Neuronal stem cell (in vitro differentiated cells): ENCODE measurements around the gene SCT.
A peak's percentile ranks its signal among the peaks of the same experiment; 100 is the strongest.

Experiments
- DNase-seq: peaks from one replicate; pipeline ENCODE4 v3.0.0-alpha.2; 2013; ENCODE audit warnings: low spot score
- H2AFZ ChIP-seq: one replicate; pipeline ENCODE4 v1.6.1; 2013; ENCODE audit warnings: mild to moderate bottlenecking, low read length, inconsistent platforms
- H2AK5ac ChIP-seq: 2 replicates; pipeline ENCODE4 v1.6.1; 2013; ENCODE audit warnings: low read depth, mild to moderate bottlenecking, inconsistent platforms, low read length, moderate library complexity, mixed read lengths
- H2BK120ac ChIP-seq: 2 replicates; pipeline ENCODE4 v1.6.1; 2013; ENCODE audit warnings: low read depth, mild to moderate bottlenecking, inconsistent platforms, low read length, moderate library complexity, mixed read lengths
- H2BK12ac ChIP-seq: one replicate; pipeline ENCODE4 v1.6.1; 2013; ENCODE audit warnings: low read length, inconsistent platforms
- H2BK15ac ChIP-seq: 2 replicates; pipeline ENCODE4 v1.6.1; 2013; ENCODE audit warnings: mild to moderate bottlenecking, low read length, inconsistent platforms, mixed read lengths
- H2BK5ac ChIP-seq: one replicate; pipeline ENCODE4 v1.6.1; 2013; ENCODE audit warnings: inconsistent platforms, mild to moderate bottlenecking, low read length, moderate library complexity
- H3K14ac ChIP-seq: one replicate; pipeline ENCODE4 v1.6.1; 2013; ENCODE audit warnings: low read length, inconsistent platforms
- H3K18ac ChIP-seq: 2 replicates; pipeline ENCODE4 v1.6.1; 2013; ENCODE audit warnings: low read length, inconsistent platforms
- H3K23ac ChIP-seq: 2 replicates; pipeline ENCODE4 v1.6.1; 2013; ENCODE audit warnings: low read depth, mild to moderate bottlenecking, mixed read lengths, low read length, inconsistent platforms; ENCODE audit not compliant: poor library complexity
- H3K27ac ChIP-seq: replicated peaks from 3 replicates; pipeline ENCODE4 v1.5.1; 2013; ENCODE audit warnings: low read length, inconsistent platforms
- H3K27me3 ChIP-seq, 3 experiments: 2 replicates each; pipeline ENCODE4 v1.6.1; 2013; ENCODE audit warnings: low read length in 3 of 3, mild to moderate bottlenecking in 2 of 3, inconsistent platforms in 1 of 3, low read depth in 1 of 3, mixed read lengths in 1 of 3, moderate library complexity in 1 of 3; ENCODE audit not compliant: control insufficient read depth in 3 of 3, insufficient read depth in 3 of 3
- H3K36me3 ChIP-seq, 2 donors: replicated peaks in 1 of 2; 2 replicates each; pipeline ENCODE4 v1.6.1; 2013; ENCODE audit warnings: low read length in 2 of 2; ENCODE audit not compliant: control insufficient read depth in 2 of 2, insufficient read depth in 2 of 2
- H3K4ac ChIP-seq: 2 replicates; pipeline ENCODE4 v1.6.1; 2013; ENCODE audit warnings: inconsistent platforms, mild to moderate bottlenecking, low read length, moderate library complexity
- H3K4me1 ChIP-seq, 2 donors: 1 replicate in 1 of 2; 2 replicates in 1 of 2; pipeline ENCODE4 v1.6.1; 2013; ENCODE audit warnings: low read length in 2 of 2, low read depth in 1 of 2; ENCODE audit not compliant: control insufficient read depth in 2 of 2, insufficient read depth in 1 of 2
- H3K4me2 ChIP-seq: one replicate; pipeline ENCODE4 v1.6.1; 2013; ENCODE audit warnings: mild to moderate bottlenecking, low read length, inconsistent platforms; ENCODE audit not compliant: insufficient read depth, poor library complexity, severe bottlenecking
- H3K4me3 ChIP-seq, 2 donors: 2 replicates each; pipeline ENCODE4 v1.5.1; 2013; ENCODE audit warnings: low read length in 2 of 2, mild to moderate bottlenecking in 2 of 2, inconsistent platforms in 1 of 2, moderate library complexity in 1 of 2
- H3K79me1 ChIP-seq: one replicate; pipeline ENCODE4 v1.6.1; 2013; ENCODE audit warnings: low read depth, mild to moderate bottlenecking, inconsistent platforms, low read length, moderate library complexity
- H3K9ac ChIP-seq: one replicate; pipeline ENCODE4 v1.6.1; 2013; ENCODE audit warnings: mild to moderate bottlenecking, low read depth, low read length, inconsistent platforms; ENCODE audit not compliant: poor library complexity
- H3K9me3 ChIP-seq, 2 donors: replicated peaks in 1 of 2; 2 replicates each; pipeline versions ENCODE3 to v1.6.1; 2013; ENCODE audit warnings: low read length in 2 of 2, mild to moderate bottlenecking in 2 of 2, inconsistent platforms in 1 of 2, low read depth in 1 of 2, mixed read lengths in 1 of 2, moderate library complexity in 1 of 2; ENCODE audit not compliant: control insufficient read depth in 2 of 2, insufficient read depth in 1 of 2
- H4K8ac ChIP-seq: one replicate; pipeline ENCODE4 v1.6.1; 2013; ENCODE audit warnings: low read depth, mild to moderate bottlenecking, inconsistent platforms, low read length, moderate library complexity
- H4K91ac ChIP-seq: one replicate; pipeline ENCODE4 v1.6.1; 2013; ENCODE audit warnings: low read length, low read depth, mild to moderate bottlenecking, inconsistent platforms; ENCODE audit not compliant: poor library complexity
- WGBS, 2 donors: extraction: QIAGEN DNeasy Blood & Tissue Kit; methylation state at CpG; one replicate each; pipeline ENCODE4 v1.1.7; 2013; ENCODE audit warnings: missing lambda C conversion rate in 2 of 2, mixed read lengths in 1 of 2; ENCODE audit not compliant: insufficient read length in 2 of 2, insufficient replicate concordance in 1 of 2; ENCODE audit errors: extremely low coverage in 2 of 2; 5-methylcytosine and 5-hydroxymethylcytosine counted together

Gene SCT

GRCh38 chr11:627308-627576 lies 261 bp upstream of the SCT start:
- Histone ChIP-seq H3K4me1 (peaks cover 0 to 1% of the 10 kb centered on the region in 2 donors), H3K27me3 (peaks cover 0 to 11% (median 0%) of the 10 kb centered on the region in 3 experiments), H2AK5ac (no peak overlapping the region), H4K8ac (no peak overlapping the region), H2BK12ac (no peak overlapping the region), H3K4me2 (no peak overlapping the region), H2BK15ac (no peak overlapping the region), H2AFZ (no peak overlapping the region), H3K79me1 (no peaks in the 10 kb centered on the region), H4K91ac (no peak overlapping the region), H3K9me3 (peaks cover 0 to 2% of the 10 kb centered on the region in 2 donors), H3K14ac (no peak overlapping the region), H3K9ac (no peak overlapping the region), H3K4ac (no peak overlapping the region), H3K23ac (no peak overlapping the region), H2BK120ac (no peak overlapping the region), H3K27ac (no peak overlapping the region), H2BK5ac (no peak overlapping the region), H3K36me3 (peaks cover 0 to 3% of the 10 kb centered on the region in 2 donors), H3K18ac (no peak overlapping the region), H3K4me3 (no peak overlapping the region)
- WGBS, 2 donors: no CpG with 5 or more reads among the region's 28 CpGs
- no peak for DNase-seq

- H3K14ac ChIP-seq: no peak overlapping the region
- H4K91ac ChIP-seq: no peak overlapping the region
- no peak for DNase-seq
Observed at GRCh38 chr11:625636-626268, 1.2 kb downstream of the SCT start.

DNA sequence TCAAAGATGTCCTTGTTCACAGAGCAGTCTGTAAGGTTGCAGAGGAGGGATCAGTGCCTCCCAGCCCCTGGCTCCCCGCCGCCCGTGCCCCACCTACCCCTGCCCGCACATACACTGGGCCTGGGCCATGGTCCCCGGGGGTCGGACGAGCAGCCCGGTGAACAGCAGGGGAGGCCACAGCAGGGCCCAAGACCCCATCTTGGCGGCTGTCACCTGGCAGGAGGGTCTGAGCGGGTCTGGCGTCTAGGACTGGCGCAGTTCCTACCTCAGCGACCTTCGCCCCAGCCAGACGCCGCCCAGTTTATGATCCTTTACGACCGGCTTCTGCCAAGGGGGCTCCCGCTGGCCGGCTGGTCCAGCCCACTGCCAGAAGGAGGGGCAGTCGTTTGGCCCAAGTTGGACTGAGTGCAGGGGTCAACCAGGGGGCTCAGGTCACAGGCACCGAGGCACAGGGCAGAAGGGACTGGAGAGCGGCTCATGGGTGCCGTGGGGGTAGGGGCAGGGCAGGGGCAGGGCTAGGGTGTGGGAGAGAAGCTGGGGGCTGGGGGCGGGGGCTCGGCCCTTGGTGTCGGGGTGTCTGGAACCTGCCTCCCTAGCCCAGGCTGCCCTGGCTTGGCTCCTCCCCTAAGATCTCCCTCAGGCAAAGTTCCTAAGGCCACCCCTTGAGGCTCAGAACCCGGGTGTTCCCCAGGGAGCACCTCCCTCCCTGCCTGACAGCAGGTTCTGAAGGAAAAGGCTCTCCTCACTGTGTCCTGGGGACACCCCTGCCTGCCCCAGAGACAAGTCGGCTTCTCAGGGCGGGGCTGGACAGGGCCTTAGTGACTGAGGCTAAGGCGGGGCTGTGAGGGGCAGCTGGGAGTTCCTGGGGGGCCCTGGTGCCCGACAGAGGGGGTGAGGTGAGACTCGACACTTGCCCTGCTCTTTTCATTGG lies 2.0 kb downstream of the SCT start, which contains the start of gene CDHR5:
TSS of gene CDHR5 (minus strand) at position 251 of the 931 bp plus-strand sequence. CDS start at position 198, 53 bp downstream.
- Histone ChIP-seq H3K4me2 (no peak within 1 kb of the TSS), H3K4ac (no peak within 1 kb of the TSS), H3K27ac (no peak within 1 kb of the TSS), H3K14ac (no peak within 1 kb of the TSS), H4K91ac (no peak within 1 kb of the TSS), H3K4me1 (peaks cover 0 to 1% of the 10 kb centered on the region in 2 donors), H3K36me3 (peaks cover 0 to 3% of the 10 kb centered on the region in 2 donors), H2AK5ac (peak within 1 kb of the TSS; percentile 75), H3K18ac (no peak within 1 kb of the TSS), H2BK120ac (no peak within 1 kb of the TSS), H2BK5ac (peak within 1 kb of the TSS; percentile 82), H2BK12ac (no peak within 1 kb of the TSS), H3K9ac (peak within 1 kb of the TSS; percentile 50), H3K9me3 (peaks cover 0 to 2% of the 10 kb centered on the region in 2 donors), H3K79me1 (no peaks in the 10 kb centered on the region), H2BK15ac (no peak within 1 kb of the TSS), H2AFZ (no peak within 1 kb of the TSS), H3K4me3 (no peak within 1 kb of the TSS), H3K23ac (peak within 1 kb of the TSS; percentile 31), H3K27me3 (peaks cover 0 to 11% (median 0%) of the 10 kb centered on the region in 3 experiments), H4K8ac (no peak within 1 kb of the TSS)
- DNase-seq: no peak
- WGBS, 2 donors: no CpG with 5 or more reads among the region's 33 CpGs

More at GRCh38 chr11:625636-626268, 1.2 kb downstream of the SCT start:
- WGBS, 2 donors: no CpG with 5 or more reads among the region's 22 CpGs
- Histone ChIP-seq H3K79me1 (no peaks in the 10 kb centered on the region), H3K9ac (no peak overlapping the region), H3K4me2 (no peak overlapping the region), H3K23ac (no peak overlapping the region), H2BK15ac (no peak overlapping the region), H3K27ac (no peak overlapping the region), H2BK120ac (no peak overlapping the region), H2AFZ (no peak overlapping the region), H3K18ac (no peak overlapping the region), H3K4me3 (no peak overlapping the region), H3K4me1 (peaks cover 0 to 1% of the 10 kb centered on the region in 2 donors), H2AK5ac (peak overlapping the region; percentile 8), H3K27me3 (peaks cover 0 to 11% (median 0%) of the 10 kb centered on the region in 3 experiments), H2BK5ac (no peak overlapping the region), H3K4ac (no peak overlapping the region), H2BK12ac (no peak overlapping the region), H3K9me3 (peaks cover 0 to 2% of the 10 kb centered on the region in 2 donors), H3K36me3 (peaks cover 0 to 3% of the 10 kb centered on the region in 2 donors), H4K8ac (no peak overlapping the region)
